Suprapubic skin (tissue), 4 donors: Measurements from ENCODE around the gene CYB561D1. TPM values are rescaled to one million over a fixed set of nuclear protein-coding genes. Genes with fewer than 3 reads are reported as not detected.
A peak's percentile ranks its signal among the peaks of the same experiment; 100 is the strongest.

Experiments
- DNase-seq, 2 donors: peaks; one replicate each; pipeline ENCODE4 v3.0.0-alpha.2; 2019; ENCODE audit warnings: low spot score in 2 of 2
- H3K27ac ChIP-seq: fragments of 200-600 bp; sonication (generic); one replicate; pipeline ENCODE4 v1.5.1; 2019
- H3K27me3 ChIP-seq: fragments of 200-600 bp; sonication (generic); one replicate; pipeline ENCODE4 v1.5.1; 2019
- H3K36me3 ChIP-seq: fragments of 200-600 bp; sonication (generic); one replicate; pipeline ENCODE4 v1.5.1; 2019
- H3K4me1 ChIP-seq: fragments of 200-600 bp; sonication (generic); one replicate; pipeline ENCODE4 v1.5.1; 2019
- H3K4me3 ChIP-seq: fragments of 200-600 bp; sonication (generic); one replicate; pipeline ENCODE4 v1.5.1; 2019; ENCODE audit warnings: mild to moderate bottlenecking
- H3K9me3 ChIP-seq: fragments of 200-600 bp; sonication (generic); one replicate; pipeline ENCODE4 v1.5.1; 2019
- CTCF ChIP-seq, 2 donors: fragments of 200-600 bp in 1 of 2; fragments of 450-650 bp in 1 of 2; sonication (generic) in 1 of 2; IDR thresholded peaks; one replicate each; pipeline ENCODE4 v1.5.1; 2016 to 2019; ENCODE audit warnings: antibody characterized with exemption in 2 of 2, mild to moderate bottlenecking in 1 of 2, moderate library complexity in 1 of 2
- EP300 ChIP-seq: sonication (generic); formaldehyde crosslinking; IDR thresholded peaks from one replicate; pipeline ENCODE4 v1.6.1; 2017; ENCODE audit warnings: antibody characterized with exemption
- POLR2A ChIP-seq, 2 donors: fragments of 450-650 bp; IDR thresholded peaks; one replicate each; pipeline ENCODE4 v1.6.1; 2017; ENCODE audit warnings: antibody characterized with exemption in 2 of 2, mild to moderate bottlenecking in 2 of 2, moderate library complexity in 2 of 2
- POLR2AphosphoS5 ChIP-seq, 3 donors: sonication (generic); formaldehyde crosslinking; IDR thresholded peaks; one replicate each; pipeline ENCODE4 v1.6.1; 2017; ENCODE audit warnings: antibody characterized with exemption in 3 of 3
- WGBS: methylation state at CpG from one replicate; pipeline ENCODE4 v1.1.5; 2018; 5-methylcytosine and 5-hydroxymethylcytosine counted together
- total RNA-seq, 4 donors: library from RNA; depleted of rRNA; stranded (reverse); fragments of >200 nt; gene quantifications; one replicate each; pipeline ENCODE4 v1.1.0, GENCODE V29; 2016

Gene CYB561D1
- total RNA-seq, 4 donors from 2014 or later = 12.3 to 27.4 (median 24.7) TPM

- TF ChIP-seq POLR2AphosphoS5 (IDR thresholded peaks at IDR 0.05) (no peak), POLR2A (IDR thresholded peaks at IDR 0.05) (no peak), CTCF (IDR thresholded peaks at IDR 0.05) (no peak), EP300 (no peak)
- 80% methylated on average over 13 of the region's 14 CpGs for WGBS
These were observed 50.3 kb downstream of the CYB561D1 start for GRCh38 chr1:109543988-109544735.

GRCh38 chr1:109546311-109547109 is 52.6 kb downstream of the CYB561D1 start:
- H3K4me3 ChIP-seq = peak overlapping the region; percentile 86
- H3K4me1 ChIP-seq = peaks cover 40% of the 10 kb centered on the region
- TF ChIP-seq POLR2A (IDR thresholded peaks at IDR 0.05) (no peak), EP300 (no peak), POLR2AphosphoS5 (IDR thresholded peaks at IDR 0.05) (peak in 1 of 3 donors; percentile 37), CTCF (IDR thresholded peaks at IDR 0.05) (peak; percentile 72 to 91)
- H3K9me3 ChIP-seq = no peaks in the 10 kb centered on the region
- H3K36me3 ChIP-seq = no peaks in the 10 kb centered on the region
- peak; percentile 93 for DNase-seq
- peak overlapping the region; percentile 97 for H3K27ac ChIP-seq
- H3K27me3 ChIP-seq = no peaks in the 10 kb centered on the region
- 19% methylated on average over 5 of the region's 5 CpGs for WGBS

More at GRCh38 chr1:109543988-109544735, 50.3 kb downstream of the CYB561D1 start:
- H3K36me3 ChIP-seq = no peaks in the 10 kb centered on the region
- peaks cover 25% of the 10 kb centered on the region for H3K4me1 ChIP-seq
- no peak overlapping the region for H3K27ac ChIP-seq
- H3K9me3 ChIP-seq = no peaks in the 10 kb centered on the region
- H3K27me3 ChIP-seq = no peaks in the 10 kb centered on the region
- DNase-seq = no peak
- H3K4me3 ChIP-seq = no peak overlapping the region

GRCh38 chr1:109547463-109548320 is 53.8 kb downstream of the CYB561D1 start:
- Histone ChIP-seq H3K36me3 (no peaks in the 10 kb centered on the region), H3K9me3 (no peaks in the 10 kb centered on the region), H3K27ac (peak overlapping the region; percentile 97), H3K4me3 (peak overlapping the region; percentile 86), H3K4me1 (peaks cover 41% of the 10 kb centered on the region), H3K27me3 (no peaks in the 10 kb centered on the region)
- 10% methylated on average over 20 of the region's 22 CpGs for WGBS
- TF ChIP-seq EP300 (no peak), POLR2AphosphoS5 (IDR thresholded peaks at IDR 0.05) (no peak), CTCF (IDR thresholded peaks at IDR 0.05) (no peak), POLR2A (IDR thresholded peaks at IDR 0.05) (no peak)
- DNase-seq = no peak

- WGBS = under 1% methylated on average over 51 of the region's 68 CpGs
- Histone ChIP-seq H3K4me1 (peaks cover 50% of the 10 kb centered on the region), H3K36me3 (no peaks in the 10 kb centered on the region), H3K27ac (peak within 1 kb of the TSS; percentile 97), H3K9me3 (no peaks in the 10 kb centered on the region), H3K27me3 (no peaks in the 10 kb centered on the region), H3K4me3 (peak within 1 kb of the TSS; percentile 86)
- TF ChIP-seq POLR2A (IDR thresholded peaks at IDR 0.05) = peak; percentile 91 to 96
- peak; percentile 74 to 96 (median 95) for TF ChIP-seq POLR2AphosphoS5 (IDR thresholded peaks at IDR 0.05)
- no peak for TF ChIP-seq EP300
- no peak for TF ChIP-seq CTCF (IDR thresholded peaks at IDR 0.05)
- DNase-seq = peak; percentile 99
These were observed 54.7 kb downstream of the CYB561D1 start, which contains the start of gene GNAI3 for GRCh38 chr1:109548321-109549267. GNAI3 (plus strand) TSS chr1:109548615; CDS start chr1:109548721, 106 bp downstream.
